GM06990 (cell line): ENCODE data around the gene CPM.

ENCODE experiments used
- DNase-seq: peaks from one replicate; pipeline ENCODE4 v3.0.0-alpha.2; 2011; ENCODE audit not compliant: insufficient read length; ENCODE audit errors: extremely low read depth
- H3K27me3 ChIP-seq: replicated peaks from 2 replicates; pipeline ENCODE4 v1.6.0; 2011; ENCODE audit warnings: low read length; ENCODE audit not compliant: control insufficient read depth, insufficient read depth
- H3K36me3 ChIP-seq: 2 replicates; pipeline ENCODE4 v1.5.1; 2011; ENCODE audit warnings: low read length; ENCODE audit not compliant: control insufficient read depth, insufficient read depth
- H3K4me3 ChIP-seq: replicated peaks from 2 replicates; pipeline ENCODE4 v1.5.1; 2011; ENCODE audit warnings: low read depth, mild to moderate bottlenecking, control low read depth, low read length
- TF ChIP-seq, protein P1 (sequence below): IDR thresholded peaks from 2 replicates; pipeline ENCODE4 v1.5.1; 2011; ENCODE audit warnings: low read length, control low read depth, mild to moderate bottlenecking, inconsistent platforms; ENCODE audit not compliant: insufficient read depth, poor library complexity, severe bottlenecking

The CPM gene

GRCh38 chr12:68883151-68883550 is 49.8 kb downstream of the CPM start:
- Histone ChIP-seq H3K27me3 (no peaks in the 10 kb centered on the region; the same call in 1 of the 2 replicates), H3K36me3 (no peaks in the 10 kb centered on the region), H3K4me3 (no peak overlapping the region)
- DNase-seq = no peak
- TF ChIP-seq, protein P1, sequence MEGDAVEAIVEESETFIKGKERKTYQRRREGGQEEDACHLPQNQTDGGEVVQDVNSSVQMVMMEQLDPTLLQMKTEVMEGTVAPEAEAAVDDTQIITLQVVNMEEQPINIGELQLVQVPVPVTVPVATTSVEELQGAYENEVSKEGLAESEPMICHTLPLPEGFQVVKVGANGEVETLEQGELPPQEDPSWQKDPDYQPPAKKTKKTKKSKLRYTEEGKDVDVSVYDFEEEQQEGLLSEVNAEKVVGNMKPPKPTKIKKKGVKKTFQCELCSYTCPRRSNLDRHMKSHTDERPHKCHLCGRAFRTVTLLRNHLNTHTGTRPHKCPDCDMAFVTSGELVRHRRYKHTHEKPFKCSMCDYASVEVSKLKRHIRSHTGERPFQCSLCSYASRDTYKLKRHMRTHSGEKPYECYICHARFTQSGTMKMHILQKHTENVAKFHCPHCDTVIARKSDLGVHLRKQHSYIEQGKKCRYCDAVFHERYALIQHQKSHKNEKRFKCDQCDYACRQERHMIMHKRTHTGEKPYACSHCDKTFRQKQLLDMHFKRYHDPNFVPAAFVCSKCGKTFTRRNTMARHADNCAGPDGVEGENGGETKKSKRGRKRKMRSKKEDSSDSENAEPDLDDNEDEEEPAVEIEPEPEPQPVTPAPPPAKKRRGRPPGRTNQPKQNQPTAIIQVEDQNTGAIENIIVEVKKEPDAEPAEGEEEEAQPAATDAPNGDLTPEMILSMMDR = no peak

DNA sequence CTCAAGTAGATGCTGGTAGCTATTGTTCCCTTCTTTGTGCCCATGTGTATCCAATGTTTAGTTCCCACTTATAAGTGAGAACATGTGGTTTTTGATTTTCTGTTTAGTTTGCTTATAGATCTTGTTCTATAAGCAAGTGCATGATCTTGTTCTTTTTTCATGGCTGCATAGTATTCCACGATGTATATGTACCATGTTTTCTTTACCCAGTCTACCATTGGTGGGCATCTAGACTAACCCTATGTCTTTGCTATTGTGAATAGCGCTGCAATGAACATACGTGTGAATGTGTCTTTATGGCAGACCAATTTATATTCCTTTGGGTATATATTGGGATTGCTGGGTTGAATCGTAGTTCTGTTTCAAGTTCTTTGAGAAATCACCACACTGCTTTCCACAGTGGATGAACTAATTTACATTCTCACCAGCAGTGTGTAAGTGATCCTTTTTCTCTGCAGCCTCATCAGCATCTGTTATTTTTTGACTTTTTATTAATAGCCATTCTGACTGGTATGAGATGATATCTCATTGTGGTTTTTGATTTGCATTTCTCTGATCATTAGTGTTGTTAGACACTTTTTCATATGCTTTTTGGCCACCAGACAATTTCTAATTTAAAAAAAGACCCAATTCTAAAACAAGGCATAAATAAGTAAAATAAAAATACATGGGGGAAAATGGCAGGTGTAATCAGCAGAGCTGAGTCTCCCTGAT is 50.6 kb downstream of the CPM start:
- TF ChIP-seq, protein P1 = no peak

GRCh38 chr12:68880660-68881325 is 52.2 kb downstream of the CPM start:
- no peaks in the 10 kb centered on the region for H3K36me3 ChIP-seq
- no peak for DNase-seq
- H3K27me3 ChIP-seq = no peaks in the 10 kb centered on the region; the same call in 1 of the 2 replicates
- TF ChIP-seq, protein P1 = no peak
- no peak overlapping the region for H3K4me3 ChIP-seq

More for the DNA sequence above, 50.6 kb downstream of the CPM start:
- H3K4me3 ChIP-seq = no peak overlapping the region
- H3K27me3 ChIP-seq = no peaks in the 10 kb centered on the region; the same call in 1 of the 2 replicates
- no peak for DNase-seq
- H3K36me3 ChIP-seq = no peaks in the 10 kb centered on the region

GRCh38 chr12:68878846-68879245 is 54.1 kb downstream of the CPM start:
- H3K36me3 ChIP-seq = no peaks in the 10 kb centered on the region

DNA sequence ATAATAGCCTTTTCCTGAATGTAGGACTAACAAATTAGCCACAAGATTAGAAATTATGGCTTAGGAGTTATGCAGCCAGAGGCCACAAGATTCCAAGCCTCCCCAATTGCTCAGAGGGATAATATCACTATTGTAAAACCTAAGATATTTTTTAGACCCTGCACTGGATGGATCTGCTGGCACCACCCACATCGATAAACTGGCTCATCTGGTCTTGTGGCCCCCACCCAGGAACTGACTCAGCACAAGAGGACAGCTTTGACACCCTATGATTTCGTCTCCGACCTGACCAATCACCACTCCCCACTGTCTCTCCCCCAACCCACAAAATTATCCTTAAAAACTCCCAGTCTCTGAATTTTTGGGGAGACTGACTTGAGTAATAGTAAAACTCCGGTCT is 54.7 kb downstream of the CPM start:
- Histone ChIP-seq H3K4me3 (no peak overlapping the region), H3K27me3 (no peaks in the 10 kb centered on the region), H3K36me3 (no peaks in the 10 kb centered on the region)
- TF ChIP-seq, protein P1 = no peak
- no peak for DNase-seq

More at GRCh38 chr12:68878846-68879245, 54.1 kb downstream of the CPM start:
- TF ChIP-seq, protein P1 = no peak
- H3K27me3 ChIP-seq = no peaks in the 10 kb centered on the region
- no peak overlapping the region for H3K4me3 ChIP-seq
- DNase-seq = no peak

DNA sequence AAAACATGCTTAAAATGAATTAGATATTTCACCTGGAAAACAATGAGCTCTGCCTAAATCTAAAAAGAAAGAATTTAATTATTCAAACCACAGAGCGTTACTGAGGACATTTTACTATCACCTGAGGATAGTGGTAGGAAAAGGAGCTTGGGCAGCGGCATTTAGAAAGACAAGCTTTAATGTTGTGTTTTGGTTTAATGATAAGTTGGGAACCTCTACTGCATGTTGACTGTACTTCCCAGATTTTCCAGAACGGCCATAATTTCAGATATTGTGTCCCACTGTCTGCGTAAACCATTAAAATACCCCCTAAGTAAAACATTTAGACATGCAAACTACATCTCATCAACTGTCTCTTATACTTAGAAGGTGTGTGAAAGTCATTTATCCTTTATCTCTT is 55.4 kb downstream of the CPM start:
- no peak for DNase-seq
- TF ChIP-seq, protein P1 = no peak
- Histone ChIP-seq H3K36me3 (no peaks in the 10 kb centered on the region), H3K4me3 (no peak overlapping the region), H3K27me3 (no peaks in the 10 kb centered on the region)
